Measurements from ENCODE around the gene SCD5.

SCD5 gene

DNA sequence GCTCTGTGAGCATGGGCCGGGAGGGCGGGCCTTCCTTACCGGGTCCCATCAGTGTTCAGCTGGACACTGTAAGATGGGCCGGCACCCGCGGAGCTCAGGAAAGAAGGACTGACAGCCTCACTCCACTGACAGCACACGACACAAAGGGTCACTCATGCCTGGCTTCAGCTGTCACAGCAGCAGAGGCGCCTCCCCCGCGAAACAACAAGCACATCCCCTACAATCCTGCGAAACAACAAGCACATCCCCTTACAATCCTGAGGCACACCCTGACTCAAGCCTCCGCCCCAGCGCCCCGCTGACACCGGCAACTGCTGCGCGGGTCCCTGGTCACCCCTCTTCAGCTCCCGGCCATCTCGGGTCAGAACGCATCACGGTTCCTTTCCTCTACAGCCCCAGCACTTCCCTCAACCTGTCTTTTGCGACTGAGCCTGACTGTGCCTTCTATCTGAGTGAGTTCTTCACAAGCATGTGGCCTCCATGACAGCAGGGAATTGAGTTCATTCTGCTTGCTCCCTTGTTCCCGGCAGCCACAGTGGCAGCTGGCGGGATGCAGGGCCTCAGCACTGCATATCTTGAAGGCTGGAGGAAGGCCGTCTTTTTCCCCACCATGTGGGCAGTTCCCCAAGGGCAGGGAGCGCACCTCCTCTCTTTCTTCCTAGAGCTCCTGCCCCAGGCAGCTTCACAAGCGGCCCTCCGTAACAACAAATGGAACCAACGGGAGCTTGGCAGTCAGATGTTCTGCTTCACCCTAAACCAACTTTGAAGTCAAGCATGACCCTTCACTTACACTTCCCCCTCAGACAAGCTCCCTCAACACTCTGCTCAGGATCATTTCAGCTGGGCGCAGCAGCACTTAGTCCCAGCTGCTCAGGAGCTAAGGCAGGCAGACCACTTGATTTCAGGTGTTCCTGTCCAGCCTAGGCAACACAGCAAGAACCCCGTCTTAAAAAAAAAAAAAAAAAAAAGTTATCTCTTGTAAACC is 39.6 kb downstream of the SCD5 start:
- DNase-seq: no peak

DNA sequence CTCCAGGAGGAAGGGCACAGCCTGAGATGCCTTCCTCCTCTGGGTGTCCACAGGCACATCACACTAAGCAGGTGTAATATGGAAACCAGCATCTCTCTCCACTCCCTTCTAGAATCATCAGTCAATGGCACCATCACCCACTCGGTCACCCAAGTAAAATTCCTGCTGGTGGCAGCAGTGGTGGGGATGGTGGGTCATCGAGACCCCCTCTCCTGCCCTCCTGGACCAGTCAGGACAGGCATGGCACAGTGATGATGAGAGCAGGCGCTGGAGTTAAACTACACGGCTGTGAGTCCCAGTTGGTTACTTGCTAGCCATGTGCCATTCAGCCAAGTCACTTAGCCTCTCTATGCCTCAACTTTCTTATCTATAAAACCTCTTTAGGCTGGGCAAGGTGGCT is 42.5 kb downstream of the SCD5 start:
- no peak for DNase-seq

DNA sequence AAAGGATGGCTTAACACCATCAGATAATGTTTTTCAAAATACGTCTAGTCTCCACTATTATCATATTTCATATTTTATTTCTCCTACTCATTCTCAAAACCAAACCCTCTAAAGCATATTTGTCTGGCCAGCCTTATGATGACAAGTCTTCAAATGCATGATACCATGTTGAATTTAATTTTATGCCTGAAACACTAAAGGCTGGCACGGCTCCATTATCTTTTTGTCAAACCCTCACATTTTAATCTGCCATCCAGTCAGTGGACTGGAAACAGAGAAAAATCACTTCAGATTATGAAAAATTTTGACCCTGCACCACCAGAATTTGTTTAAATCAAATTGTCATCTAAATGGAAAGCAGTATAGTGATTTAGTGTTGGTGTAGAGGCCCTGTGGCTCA is 42.9 kb downstream of the SCD5 start:
- DNase-seq: no peak

DNA sequence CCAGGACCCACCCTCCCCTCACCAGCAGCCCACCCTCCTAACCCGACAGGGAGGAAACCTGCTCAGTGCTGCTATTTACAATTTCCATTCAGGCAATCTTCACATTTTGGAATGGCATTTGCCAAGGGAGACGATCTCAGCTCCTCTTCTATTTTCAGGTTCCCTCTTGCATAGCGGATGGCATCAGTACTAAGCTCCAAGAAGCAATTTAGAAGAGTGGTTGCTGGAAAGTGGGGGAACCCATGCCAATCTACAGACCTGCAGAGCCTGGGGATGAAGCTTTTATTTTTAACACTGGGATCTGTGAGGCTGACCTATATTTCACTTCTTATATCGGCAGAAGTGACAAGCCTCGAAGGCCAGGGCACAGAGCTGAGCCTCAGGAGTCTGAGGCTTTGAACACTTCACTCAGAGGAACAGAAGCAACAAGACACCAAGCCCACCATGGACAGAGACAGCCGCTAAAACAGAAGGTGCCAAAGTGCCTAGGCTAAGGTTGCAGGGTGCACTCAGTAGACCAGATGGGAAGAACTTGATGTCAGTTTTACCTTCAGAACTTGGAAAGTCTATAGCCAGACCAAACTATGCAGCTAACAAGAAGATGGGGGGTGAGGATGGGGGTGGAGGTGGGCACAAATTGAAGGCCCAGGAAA is 44.0 kb downstream of the SCD5 start:
- no peak for DNase-seq

DNA sequence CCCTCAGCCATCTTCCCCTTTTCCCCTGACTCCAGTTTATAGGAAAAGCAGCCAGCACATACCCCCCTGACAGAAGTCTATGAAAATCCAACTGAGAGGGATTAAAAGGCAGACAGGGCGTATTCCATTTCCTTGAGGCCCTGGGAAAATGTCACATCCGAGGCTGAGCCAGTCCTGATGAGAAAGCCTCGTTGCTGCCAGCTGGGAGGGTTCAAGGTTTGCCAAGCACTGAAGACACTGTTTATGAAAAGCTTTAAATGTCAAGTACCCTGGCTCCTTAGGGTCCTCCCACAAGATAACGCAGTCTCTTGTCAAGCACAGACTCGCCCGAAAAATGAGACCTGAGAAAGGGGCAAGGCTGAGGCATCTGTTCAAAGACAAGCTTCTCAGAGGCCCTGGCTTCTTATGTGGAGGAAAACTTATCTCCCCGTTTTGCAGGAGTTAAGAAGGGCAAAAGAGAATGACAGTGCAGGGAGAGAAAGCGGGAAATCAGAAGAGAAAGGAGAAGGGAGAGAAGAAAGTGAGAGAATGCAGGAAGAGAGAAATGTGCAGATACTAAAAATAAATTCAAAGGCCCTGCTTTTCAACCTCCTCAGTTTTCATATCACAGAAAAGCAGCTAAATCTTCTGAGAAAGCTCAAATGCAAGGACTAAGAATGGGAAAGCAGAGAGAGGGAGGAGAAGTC is 44.7 kb downstream of the SCD5 start:
- no peak for DNase-seq

- no peak for DNase-seq
Measured at GRCh38 chr4:82753238-82753637, 45.4 kb downstream of the SCD5 start.

GRCh38 chr4:82748810-82749470 is 49.7 kb downstream of the SCD5 start:
- DNase-seq: no peak

GRCh38 chr4:82747686-82748575 is 50.7 kb downstream of the SCD5 start:
- no peak for DNase-seq

- no peak for DNase-seq
Measured at GRCh38 chr4:82746705-82747574, 51.7 kb downstream of the SCD5 start.

DNA sequence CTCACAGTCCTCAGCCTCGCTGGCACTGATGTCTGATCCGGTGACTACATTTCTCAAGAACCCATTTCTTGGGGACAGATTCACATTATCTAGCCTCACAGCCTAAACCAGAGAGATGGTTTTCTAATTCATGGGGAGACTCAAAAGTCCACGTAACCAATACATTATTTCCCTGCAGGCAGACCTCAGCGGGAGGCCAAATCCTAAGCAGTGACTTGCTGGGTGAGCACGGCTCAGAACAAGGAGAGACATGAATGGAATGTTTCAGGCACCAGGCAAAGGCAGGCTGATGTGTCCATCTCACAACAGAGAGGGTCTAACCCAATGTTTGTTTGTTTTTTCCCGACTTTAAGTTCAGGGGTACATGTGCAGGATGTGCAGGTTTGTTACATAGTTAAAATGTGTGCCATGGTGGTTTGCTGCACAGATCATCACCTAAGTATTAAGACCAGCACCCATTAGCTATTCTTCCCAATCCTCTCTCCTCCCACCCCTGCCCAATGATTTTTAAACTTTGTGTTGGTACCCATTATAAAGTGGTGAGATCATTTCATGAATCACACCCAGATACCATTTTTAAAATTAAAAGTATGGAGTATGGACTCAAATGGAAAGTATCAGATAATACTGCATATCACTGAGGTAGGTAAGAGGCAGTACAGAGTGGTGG is 53.3 kb downstream of the SCD5 start:
- DNase-seq: no peak

DNA sequence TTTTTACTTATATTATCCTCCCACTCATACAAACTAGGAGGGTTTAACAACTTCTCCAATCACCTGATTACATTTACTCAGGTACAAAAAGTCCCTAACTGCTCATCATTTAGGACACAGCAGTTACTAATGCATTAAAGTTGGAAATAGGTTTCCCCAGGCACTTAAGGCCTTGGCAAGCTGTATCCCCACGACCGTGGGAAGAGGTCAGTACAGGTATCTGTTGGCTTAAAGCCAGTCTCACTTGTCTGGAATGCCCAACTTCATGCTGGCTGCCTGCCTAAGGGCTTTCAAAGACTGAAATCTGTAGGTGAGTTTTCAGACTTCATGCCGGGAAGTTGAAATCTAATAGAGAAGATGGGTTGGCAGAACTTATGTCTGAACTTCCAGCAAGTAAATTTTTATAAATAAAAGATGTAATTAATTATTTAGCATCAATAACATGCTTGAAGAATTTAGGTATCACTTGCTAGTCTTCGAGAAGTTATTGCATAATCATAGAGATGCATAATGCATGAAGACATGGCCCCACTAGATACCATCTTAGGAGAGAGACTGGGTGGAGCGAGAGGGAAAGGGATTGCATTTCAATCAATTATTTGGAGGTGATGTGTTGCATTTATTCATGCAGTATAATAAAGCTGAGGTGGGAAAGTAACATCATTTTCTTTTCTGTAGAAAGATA is 54.2 kb downstream of the SCD5 start:
- DNase-seq: no peak

GRCh38 chr4:82741188-82741587 is 57.4 kb downstream of the SCD5 start:
- DNase-seq: no peak

DNA sequence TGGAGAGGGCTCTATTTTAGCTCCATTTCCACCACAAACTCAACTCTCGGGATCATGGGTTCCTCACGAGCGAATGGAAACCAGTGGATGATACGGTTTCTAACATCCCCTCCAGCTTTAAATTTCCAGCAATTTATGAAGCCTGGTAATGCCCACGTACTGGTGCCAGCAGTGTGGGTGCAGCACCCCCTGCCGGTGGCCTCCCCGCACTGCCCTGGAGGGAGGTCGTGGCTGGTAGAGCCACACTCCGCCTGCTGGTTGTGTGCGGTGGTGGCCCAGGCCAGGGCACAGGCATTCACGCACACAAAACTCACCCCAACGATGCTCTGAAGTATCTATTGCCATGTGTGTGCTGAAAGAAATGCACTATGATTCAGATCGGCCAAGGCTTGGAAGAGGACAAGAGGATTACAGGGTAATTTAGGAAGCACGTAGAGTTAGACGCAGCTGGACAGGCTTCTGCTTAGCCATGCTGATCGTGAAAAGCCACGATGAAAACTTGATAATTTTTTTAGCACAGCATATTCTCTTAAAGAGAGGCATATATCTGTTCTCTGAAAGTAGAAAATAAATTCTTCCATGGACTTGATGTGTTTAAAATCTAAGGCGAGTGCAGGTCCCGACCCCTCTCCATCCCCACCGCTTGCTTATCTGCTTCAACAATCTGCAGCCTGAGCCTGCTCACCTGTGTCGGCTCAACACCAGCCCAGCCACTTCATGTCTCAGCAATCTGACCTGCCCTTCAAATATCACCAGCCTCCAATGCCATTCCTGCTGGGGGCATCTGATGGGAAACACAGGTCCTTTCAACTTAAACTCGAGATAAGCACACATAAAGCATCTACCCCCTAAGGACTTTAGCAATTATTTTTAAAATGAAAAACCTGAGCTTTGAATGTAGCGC is 59.1 kb downstream of the SCD5 start:
- DNase-seq: peak in 3 of 4 experiments; percentile 1 to 42 (median 11)

DNA sequence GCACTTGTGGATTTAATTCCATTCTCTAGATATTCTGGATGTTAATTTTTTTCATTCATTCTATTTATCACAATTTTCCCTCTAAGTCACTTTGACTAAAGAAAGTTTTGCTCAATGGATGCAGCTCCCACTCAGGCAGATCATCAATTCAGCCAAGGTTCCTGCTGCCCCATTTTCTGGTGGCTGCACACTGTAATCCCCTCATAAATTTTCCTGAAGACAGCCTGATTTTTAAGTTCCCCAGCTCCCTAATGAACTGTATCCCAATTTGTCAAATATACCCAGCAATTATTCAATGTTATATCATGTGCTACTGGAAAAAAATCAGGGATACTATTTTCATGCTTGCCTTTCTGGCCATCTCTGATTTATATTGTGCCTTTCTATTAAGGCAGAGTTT is 61.2 kb downstream of the SCD5 start:
- no peak for DNase-seq

GRCh38 chr4:82733636-82734035 is 65.0 kb downstream of the SCD5 start:
- no peak for DNase-seq

DNA sequence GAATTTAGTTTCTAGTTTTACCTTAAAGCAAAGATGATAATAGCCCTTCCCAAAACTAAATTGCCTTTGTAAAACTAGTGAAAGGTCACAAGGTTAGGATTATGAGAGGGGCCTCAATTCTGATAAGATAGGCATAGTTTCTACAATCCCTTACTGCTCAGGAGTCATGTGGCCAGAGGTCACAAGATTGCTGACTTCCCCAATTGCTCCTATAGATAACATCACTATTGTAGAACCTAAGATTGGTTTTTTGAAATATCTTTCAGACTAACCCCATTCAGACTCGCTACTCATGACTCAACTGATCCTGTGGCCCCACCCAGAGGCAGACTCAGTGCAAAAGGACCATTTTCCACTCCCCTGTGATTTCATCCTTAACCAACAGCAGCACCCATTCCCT is 70.3 kb downstream of the SCD5 start:
- no peak for DNase-seq

DNA sequence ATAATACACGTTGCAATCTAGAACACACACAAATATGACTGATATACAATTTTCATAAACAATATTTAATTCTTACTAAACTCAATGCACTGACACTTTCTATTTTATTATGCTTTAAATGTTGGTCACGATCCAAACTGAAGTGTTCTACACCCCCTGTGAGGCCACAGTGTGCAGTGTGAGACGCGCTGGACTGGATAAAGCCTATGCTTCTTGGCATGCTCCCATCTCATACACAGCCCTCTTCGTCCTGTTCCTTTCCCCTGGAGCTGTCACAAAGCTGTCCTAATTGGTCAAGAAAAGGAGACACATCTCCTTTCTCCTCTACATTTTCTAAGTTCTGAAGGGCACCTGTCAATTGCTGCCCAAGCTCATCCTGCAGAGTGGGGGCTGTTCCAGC is 72.0 kb downstream of the SCD5 start:
- DNase-seq: no peak

- no peak for DNase-seq
Measured at GRCh38 chr4:82721819-82722423, 76.7 kb downstream of the SCD5 start.

Data from activated CD4-positive, CD25-positive, alpha-beta regulatory T cell (primary cell).